ENCODE measurements around the gene PDE4B. TPM values are rescaled to one million over a fixed set of nuclear protein-coding genes. Genes with fewer than 3 reads are reported as not detected.

Gene PDE4B
- total RNA-seq, 2 experiments from 2014 or later = 2.4 to 3.1 TPM

DNA sequence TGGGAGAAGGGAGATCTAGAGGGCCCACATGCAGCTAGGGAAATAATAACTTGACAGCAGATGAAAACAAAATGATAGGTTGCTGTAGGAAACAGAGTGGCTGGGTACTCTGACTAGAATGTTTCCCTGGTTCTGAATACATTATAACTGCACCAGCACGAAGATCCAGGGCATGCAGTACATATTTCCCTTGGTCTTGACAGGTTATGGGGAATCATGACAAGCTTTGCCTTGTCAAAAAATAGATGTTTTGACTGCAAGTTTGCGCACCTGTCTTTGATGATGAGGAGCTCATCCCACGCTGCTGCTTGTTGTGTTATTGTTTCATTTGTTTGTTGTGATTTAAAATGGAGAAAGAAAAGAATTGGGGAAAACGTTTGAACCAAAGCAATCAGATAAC is 292.9 kb downstream of the PDE4B start:
- no peak overlapping the region for H3K4me3 ChIP-seq (ENCODE audit: low read depth, low read length, poor library complexity, severe bottlenecking)
- DNase-seq (ENCODE audit: low spot score) = no peak
- H3K4me1 ChIP-seq (ENCODE audit: insufficient read depth, low read length, poor library complexity, severe bottlenecking) = no peaks in the 10 kb centered on the region
- TF ChIP-seq EZH2phosphoT487 (IDR thresholded peaks at IDR 0.05; ENCODE audit: borderline replicate concordance, low read depth, low read length) = no peak
- TF ChIP-seq, protein P1, sequence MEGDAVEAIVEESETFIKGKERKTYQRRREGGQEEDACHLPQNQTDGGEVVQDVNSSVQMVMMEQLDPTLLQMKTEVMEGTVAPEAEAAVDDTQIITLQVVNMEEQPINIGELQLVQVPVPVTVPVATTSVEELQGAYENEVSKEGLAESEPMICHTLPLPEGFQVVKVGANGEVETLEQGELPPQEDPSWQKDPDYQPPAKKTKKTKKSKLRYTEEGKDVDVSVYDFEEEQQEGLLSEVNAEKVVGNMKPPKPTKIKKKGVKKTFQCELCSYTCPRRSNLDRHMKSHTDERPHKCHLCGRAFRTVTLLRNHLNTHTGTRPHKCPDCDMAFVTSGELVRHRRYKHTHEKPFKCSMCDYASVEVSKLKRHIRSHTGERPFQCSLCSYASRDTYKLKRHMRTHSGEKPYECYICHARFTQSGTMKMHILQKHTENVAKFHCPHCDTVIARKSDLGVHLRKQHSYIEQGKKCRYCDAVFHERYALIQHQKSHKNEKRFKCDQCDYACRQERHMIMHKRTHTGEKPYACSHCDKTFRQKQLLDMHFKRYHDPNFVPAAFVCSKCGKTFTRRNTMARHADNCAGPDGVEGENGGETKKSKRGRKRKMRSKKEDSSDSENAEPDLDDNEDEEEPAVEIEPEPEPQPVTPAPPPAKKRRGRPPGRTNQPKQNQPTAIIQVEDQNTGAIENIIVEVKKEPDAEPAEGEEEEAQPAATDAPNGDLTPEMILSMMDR (conservative IDR thresholded peaks at IDR 0.05; ENCODE audit: low read length) = no peak
- ChIA-PET CTCF (ENCODE audit: unreplicated experiment) (no interaction called here), POLR2A (interaction anchor here (0.6 kb wide), 1 partner anchor 984 kb away, joined by 3 read pairs; no protein-coding TSS in a partner anchor)
- H3K9me2 ChIP-seq (ENCODE audit: insufficient read depth, low read length) = no peaks in the 10 kb centered on the region
- BruUV-seq (replicated peaks) = no TSS peak
- no peak overlapping the region for H2AFZ ChIP-seq (ENCODE audit: low read length)
- no peaks in the 10 kb centered on the region for H3K79me2 ChIP-seq (ENCODE audit: insufficient read depth, low read depth, low read length)
- H4K20me1 ChIP-seq (ENCODE audit: insufficient read depth, low read length) = no peaks in the 10 kb centered on the region
- no peaks in the 10 kb centered on the region for H3K9me3 ChIP-seq (ENCODE audit: low read length)
- no peak overlapping the region for H3K27ac ChIP-seq (ENCODE audit: low read depth, low read length, poor library complexity, severe bottlenecking)
- intact Hi-C loops (cut with micrococcal nuclease; ENCODE audit: unreplicated experiment) = no loop called here
- no peak overlapping the region for H3K4me2 ChIP-seq (ENCODE audit: low read length)
- H3K36me3 ChIP-seq (ENCODE audit: insufficient read depth, low read length) = no peaks in the 10 kb centered on the region

DNA sequence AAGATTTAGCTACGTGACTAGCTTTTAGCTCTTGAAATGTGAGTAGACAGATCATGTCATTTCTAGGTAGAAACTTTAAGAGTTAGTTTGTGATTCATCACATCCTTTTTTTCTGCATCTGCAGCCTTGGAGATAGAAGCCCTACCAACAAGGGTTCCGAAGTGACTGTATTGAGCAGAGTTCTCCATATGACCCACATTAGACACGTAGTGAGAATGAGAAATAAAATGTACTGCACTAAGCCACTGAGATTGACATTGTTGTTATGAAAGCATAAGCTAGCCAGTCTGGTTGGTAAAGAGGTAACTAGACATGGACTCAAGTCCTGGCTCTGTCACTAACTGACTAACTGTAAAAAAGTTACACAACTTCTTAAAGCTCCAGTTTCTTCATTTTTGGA is 296.1 kb downstream of the PDE4B start:
- Histone ChIP-seq H3K4me3 (ENCODE audit: low read depth, low read length, poor library complexity, severe bottlenecking) (no peak overlapping the region), H3K4me1 (ENCODE audit: insufficient read depth, low read length, poor library complexity, severe bottlenecking) (no peaks in the 10 kb centered on the region), H4K20me1 (ENCODE audit: insufficient read depth, low read length) (no peaks in the 10 kb centered on the region), H2AFZ (ENCODE audit: low read length) (no peak overlapping the region), H3K9me3 (ENCODE audit: low read length) (no peaks in the 10 kb centered on the region), H3K36me3 (ENCODE audit: insufficient read depth, low read length) (no peaks in the 10 kb centered on the region), H3K27ac (ENCODE audit: low read depth, low read length, poor library complexity, severe bottlenecking) (no peak overlapping the region), H3K79me2 (ENCODE audit: insufficient read depth, low read depth, low read length) (no peaks in the 10 kb centered on the region), H3K4me2 (ENCODE audit: low read length) (no peak overlapping the region), H3K9me2 (ENCODE audit: insufficient read depth, low read length) (no peaks in the 10 kb centered on the region)
- CTCF ChIA-PET (ENCODE audit: unreplicated experiment) = no interaction called here
- TF ChIP-seq, protein P1 (conservative IDR thresholded peaks at IDR 0.05; ENCODE audit: low read length) = no peak
- TF ChIP-seq EZH2phosphoT487 (IDR thresholded peaks at IDR 0.05; ENCODE audit: borderline replicate concordance, low read depth, low read length) = no peak
- intact Hi-C loops (cut with micrococcal nuclease; ENCODE audit: unreplicated experiment) = no loop called here
- no peak for DNase-seq (ENCODE audit: low spot score)
- POLR2A ChIA-PET = interaction anchor here (0.7 kb wide), 1 partner anchor 107 kb away, joined by 3 read pairs; no protein-coding TSS in a partner anchor
- BruUV-seq (replicated peaks) = no TSS peak

GRCh38 chr1:66090859-66091457 is 298.3 kb downstream of the PDE4B start:
- no peak overlapping the region for H3K27ac ChIP-seq (ENCODE audit: low read depth, low read length, poor library complexity, severe bottlenecking)
- no peak overlapping the region for H3K4me3 ChIP-seq (ENCODE audit: low read depth, low read length, poor library complexity, severe bottlenecking)
- no peaks in the 10 kb centered on the region for H4K20me1 ChIP-seq (ENCODE audit: insufficient read depth, low read length)
- H3K4me1 ChIP-seq (ENCODE audit: insufficient read depth, low read length, poor library complexity, severe bottlenecking) = no peaks in the 10 kb centered on the region
- no peaks in the 10 kb centered on the region for H3K36me3 ChIP-seq (ENCODE audit: insufficient read depth, low read length)
- H3K9me3 ChIP-seq (ENCODE audit: low read length) = no peaks in the 10 kb centered on the region
- no peaks in the 10 kb centered on the region for H3K79me2 ChIP-seq (ENCODE audit: insufficient read depth, low read depth, low read length)
- POLR2A ChIA-PET = interaction anchor here (0.5 kb wide), 1 partner anchor 814 kb away, joined by 4 read pairs; no protein-coding TSS in a partner anchor
- no peak overlapping the region for H2AFZ ChIP-seq (ENCODE audit: low read length)
- no TSS peak for BruUV-seq (replicated peaks)
- intact Hi-C loops (cut with micrococcal nuclease; ENCODE audit: unreplicated experiment) = no loop called here
- DNase-seq (ENCODE audit: low spot score) = no peak
- TF ChIP-seq, protein P1 (conservative IDR thresholded peaks at IDR 0.05; ENCODE audit: low read length) = no peak
- TF ChIP-seq EZH2phosphoT487 (IDR thresholded peaks at IDR 0.05; ENCODE audit: borderline replicate concordance, low read depth, low read length) = no peak
- H3K9me2 ChIP-seq (ENCODE audit: insufficient read depth, low read length) = no peaks in the 10 kb centered on the region
- H3K4me2 ChIP-seq (ENCODE audit: low read length) = no peak overlapping the region
- CTCF ChIA-PET (ENCODE audit: unreplicated experiment) = no interaction called here
